GM19043 (cell line): Measurements from ENCODE around the gene ST7.
A peak's percentile ranks its signal among the peaks of the same experiment; 100 is the strongest.
"Not testable (repeated sequence)": the region's sequence is repeated elsewhere in the genome, so short reads cannot be mapped to it uniquely, and the experiment has no call there.

ENCODE experiments used
- ATAC-seq: cut with Tn5 transposase; IDR thresholded peaks from one replicate; pipeline ENCODE4 v1.9.1; 2021; ENCODE audit warnings: low read depth; ENCODE audit not compliant: unreplicated experiment

The ST7 gene

GRCh38 chr7:116953372-116953905 lies at the start of gene ST7:
Gene ST7 (plus strand): TSS chr7:116953501. CDS start chr7:116953541, 40 bp downstream.
- ATAC-seq = peak; percentile 23

DNA sequence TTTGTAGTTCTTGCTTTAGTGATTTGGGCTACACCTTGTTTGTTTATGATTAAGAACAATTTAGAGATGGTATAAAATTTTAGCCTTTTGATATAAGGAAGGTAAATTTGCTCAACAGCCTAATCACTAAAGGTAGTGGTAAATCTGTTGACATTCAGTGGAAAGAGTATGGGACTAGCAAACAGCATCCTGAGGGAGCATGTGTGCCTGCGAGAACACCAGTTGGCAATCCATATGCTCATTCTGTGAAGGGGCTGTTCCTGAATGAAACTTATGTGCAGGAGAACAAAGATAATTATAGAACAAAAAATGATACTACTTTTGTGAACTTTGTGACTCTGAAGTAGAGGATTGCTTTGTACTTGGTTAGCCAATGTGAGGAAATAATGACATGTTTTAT lies 46.9 kb upstream of the ST7 start:
- no peak for ATAC-seq

DNA sequence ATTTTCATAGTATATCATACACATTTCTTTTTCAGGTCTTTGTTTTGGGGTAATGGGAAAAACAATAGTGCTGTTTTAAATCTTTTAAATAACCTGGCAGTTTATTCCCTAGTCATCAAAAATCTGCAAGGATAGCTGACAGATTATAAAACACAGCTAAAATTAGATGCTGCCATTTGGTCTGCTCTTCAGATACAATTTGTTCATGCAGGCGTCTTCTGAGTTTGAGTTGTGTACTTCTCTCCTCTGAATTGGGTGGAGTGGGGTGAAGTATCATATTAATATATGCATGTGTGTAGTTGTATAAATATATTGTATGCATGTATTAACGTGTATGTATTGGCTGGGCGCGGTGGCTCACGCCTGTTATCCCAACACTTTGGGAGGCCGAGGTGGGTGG lies 42.9 kb upstream of the ST7 start:
- ATAC-seq = no peak

- no peak for ATAC-seq
Observed at GRCh38 chr7:116911801-116912200, 41.5 kb upstream of the ST7 start.

DNA sequence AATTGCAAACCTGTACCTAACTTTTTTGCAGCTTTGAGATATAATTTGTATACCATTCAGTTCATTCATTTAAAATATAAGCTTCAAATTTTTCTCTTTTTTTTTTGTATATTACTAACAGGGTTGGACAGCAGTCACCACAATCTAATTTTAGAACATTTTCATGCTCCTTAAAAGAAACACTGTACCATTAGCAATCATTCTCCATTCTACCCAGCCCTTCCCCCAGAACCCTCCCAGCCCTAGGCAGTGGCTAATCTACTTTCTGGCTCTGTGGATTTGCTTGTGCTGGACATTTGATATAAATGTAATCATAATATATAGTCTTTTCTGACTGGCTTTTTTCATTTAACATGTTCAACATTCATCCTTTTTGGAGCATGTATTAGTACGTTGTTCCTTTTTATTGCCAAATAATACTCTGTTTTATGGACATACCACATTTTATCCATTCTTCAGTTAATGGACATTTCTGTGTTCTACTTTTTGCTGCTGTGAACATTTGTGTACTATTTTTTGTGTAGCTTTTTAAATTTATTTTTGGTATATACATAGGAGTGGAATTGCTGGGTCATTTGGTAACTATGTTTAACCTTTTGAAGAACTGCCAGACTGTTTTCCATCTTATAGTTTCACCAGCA lies 40.9 kb upstream of the ST7 start:
- ATAC-seq = no peak

- ATAC-seq = no peak
Observed at GRCh38 chr7:116918704-116919103, 34.6 kb upstream of the ST7 start.

DNA sequence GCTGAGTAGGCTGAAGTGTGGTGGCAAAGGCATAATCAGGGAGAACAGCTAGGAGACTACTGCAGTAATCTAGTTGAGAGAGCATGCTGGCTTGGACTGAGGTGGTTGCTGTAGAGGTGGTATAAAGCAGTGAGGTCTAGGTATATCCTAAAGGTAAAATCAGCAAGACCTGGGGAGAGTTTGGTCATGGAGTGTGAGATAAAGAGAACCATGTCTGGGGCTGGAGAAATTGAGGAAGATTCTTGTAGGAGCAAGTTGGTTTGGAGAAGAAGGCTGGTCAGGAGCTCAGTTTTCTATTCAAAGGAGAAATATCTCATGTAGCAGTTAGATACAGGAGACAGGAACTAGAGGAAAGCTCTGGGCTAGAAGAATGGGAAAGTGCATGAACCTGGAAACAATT lies 32.9 kb upstream of the ST7 start:
- ATAC-seq = no peak

- no peak for ATAC-seq
Observed at GRCh38 chr7:116922545-116922944, 30.8 kb upstream of the ST7 start.

- no peak for ATAC-seq
Observed at GRCh38 chr7:116924741-116925140, 28.6 kb upstream of the ST7 start.

DNA sequence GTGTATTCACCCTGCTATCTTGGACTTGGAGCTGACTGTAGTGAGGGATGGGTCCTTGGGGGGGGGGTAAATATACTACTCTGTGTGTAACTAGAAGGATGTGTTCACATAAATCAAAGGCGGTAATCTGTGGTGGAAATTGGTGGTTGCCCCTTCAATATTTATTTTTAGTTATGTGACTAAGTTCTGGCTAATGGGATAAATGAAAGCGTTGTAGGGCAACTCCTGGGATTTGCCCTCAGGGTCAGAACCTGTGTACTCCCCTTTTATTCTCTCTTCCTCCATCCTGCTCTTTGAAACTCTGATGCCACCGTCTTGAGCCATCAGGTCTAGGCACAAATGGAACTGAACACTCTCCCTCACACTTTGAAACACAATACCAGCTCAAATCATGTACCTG lies 24.3 kb upstream of the ST7 start:
- no peak for ATAC-seq

- peak; percentile 74 for ATAC-seq
Observed at GRCh38 chr7:116929914-116930913, 23.1 kb upstream of the ST7 start.

- ATAC-seq = no peak
Observed at GRCh38 chr7:116932566-116932965, 20.7 kb upstream of the ST7 start.

- ATAC-seq = no peak
Observed at GRCh38 chr7:116933465-116933864, 19.8 kb upstream of the ST7 start.

DNA sequence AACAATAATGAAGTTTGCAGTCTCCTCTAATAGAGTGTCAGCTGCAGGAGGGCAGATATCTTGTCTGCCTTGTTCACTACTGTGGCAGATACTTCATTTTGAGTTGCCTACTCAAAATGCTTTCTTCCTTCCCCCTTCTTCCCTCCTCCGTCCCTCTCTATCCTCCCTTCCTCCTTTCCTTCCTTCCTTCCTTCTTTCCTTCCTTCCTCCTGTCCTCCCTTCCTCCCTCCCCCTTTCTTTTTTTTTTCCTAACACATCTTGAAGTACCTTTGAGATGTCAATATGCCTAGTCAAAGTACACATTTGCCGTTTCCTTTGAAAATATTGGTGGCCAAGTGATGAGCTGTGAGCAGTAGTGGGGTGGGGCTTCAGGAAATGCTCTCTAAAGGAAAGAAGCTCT lies 18.7 kb upstream of the ST7 start:
- no peak for ATAC-seq

DNA sequence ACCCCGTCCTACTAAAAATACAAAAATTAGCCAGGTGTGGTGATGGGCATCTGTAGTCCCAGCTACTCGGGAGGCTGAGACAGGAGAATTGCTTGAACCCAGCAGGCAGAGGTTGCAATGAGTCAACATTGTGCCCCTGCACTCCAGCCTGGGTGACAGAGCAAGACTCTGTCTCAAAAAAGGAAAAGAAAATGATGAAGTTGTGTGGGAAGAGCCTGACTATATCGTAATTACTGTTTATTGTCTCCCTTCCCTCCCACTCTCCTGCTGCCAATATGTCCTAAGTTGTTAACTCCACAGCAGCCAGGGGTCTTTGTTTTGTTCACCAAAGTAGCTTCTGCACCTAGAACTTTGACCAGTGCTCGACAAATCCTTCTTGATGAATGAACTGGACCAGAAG lies 16.5 kb upstream of the ST7 start:
- ATAC-seq = not testable (repeated sequence)

GRCh38 chr7:116938678-116939077 lies 14.6 kb upstream of the ST7 start:
- ATAC-seq = no peak

GRCh38 chr7:116940689-116941370 lies 12.5 kb upstream of the ST7 start:
- no peak for ATAC-seq

GRCh38 chr7:116942504-116942903 lies 10.8 kb upstream of the ST7 start:
- ATAC-seq = no peak

GRCh38 chr7:116948934-116949333 lies 4.4 kb upstream of the ST7 start:
- ATAC-seq = no peak

GRCh38 chr7:116949941-116950801 lies 3.1 kb upstream of the ST7 start:
- ATAC-seq = no peak
